Right lobe of liver (tissue), 6 donors: ENCODE measurements around the gene CEACAM6. TPM values are rescaled to one million over a fixed set of nuclear protein-coding genes. Genes with fewer than 3 reads are reported as not detected.

ENCODE experiments used
- ATAC-seq, 4 donors: fragments of 200-7000 bp; cut with Tn5 transposase; one replicate each; pipeline ENCODE4 v1.9.1; 2020; ENCODE audit warnings: mild to moderate bottlenecking in 4 of 4, moderate library complexity in 4 of 4
- DNase-seq, 3 donors: peaks; one replicate each; pipeline ENCODE4 v3.0.0-alpha.2; 2020
- H3K27ac ChIP-seq, 3 donors: fragments of 200-600 bp; one replicate each; pipeline ENCODE4 v1.8.0; 2022
- H3K27me3 ChIP-seq, 2 donors: fragments of 200-600 bp; one replicate each; pipeline ENCODE4 v1.8.0; 2022
- H3K36me3 ChIP-seq, 4 donors: fragments of 200-600 bp; sonication (generic) in 1 of 4; one replicate each; pipeline versions ENCODE4 v1.5.1 to v1.8.0; 2017 to 2022; ENCODE audit warnings: control low read depth in 1 of 4
- H3K4me1 ChIP-seq, 4 donors: fragments of 200-600 bp; sonication (generic) in 1 of 4; one replicate each; pipeline versions ENCODE4 v1.5.1 to v1.8.0; 2017 to 2022; ENCODE audit warnings: control low read depth in 1 of 4
- H3K4me3 ChIP-seq, 3 donors: fragments of 200-600 bp; one replicate each; pipeline ENCODE4 v1.8.0; 2022
- H3K9me3 ChIP-seq, 4 donors: fragments of 200-600 bp; sonication (generic) in 1 of 4; one replicate each; pipeline versions ENCODE4 v1.5.1 to v1.8.0; 2017 to 2022; ENCODE audit warnings: control low read depth in 1 of 4
- POLR2A ChIP-seq: fragments of 450-650 bp; IDR thresholded peaks from one replicate; pipeline ENCODE4 v1.6.1; 2017; ENCODE audit warnings: antibody characterized with exemption, mild to moderate bottlenecking
- WGBS: methylation state at CpG from one replicate; pipeline ENCODE4 v1.1.6; 2018; ENCODE audit warnings: low coverage, low lambda C conversion rate; ENCODE audit not compliant: insufficient coverage; ENCODE audit errors: missing lambda C conversion rate; 5-methylcytosine and 5-hydroxymethylcytosine counted together
- intact Hi-C, 2 donors: fragments of 100-400 bp; cut with DNase I; formaldehyde crosslinking; loops; one replicate each; pipeline versions ENCODE4 v1.11.2 to v1.14.1; 2022
- total RNA-seq, 6 experiments: library from RNA; depleted of rRNA in 2 of 6; stranded (reverse); fragments of >200 nt in 2 of 6; fragmentation: NEBNext Ultra II Directional in 3 of 6; extraction: Animal tissue kit (Norgen Biotek cat#: 25700) in 3 of 6; gene quantifications; one replicate each; pipeline versions ENCODE4 v1.1.0 to v1.2.4, GENCODE V29; 2016 to 2023
- TF ChIP-seq, protein P1 (sequence below), 4 donors: fragments of 200-600 bp in 3 of 4; fragments of 450-650 bp in 1 of 4; IDR thresholded peaks; one replicate each; pipeline versions ENCODE4 v1.5.1 to v1.8.0; 2016 to 2022; ENCODE audit warnings: antibody characterized with exemption in 4 of 4, mild to moderate bottlenecking in 2 of 4
- donor health status: DM: no; HTN: yes; CAD: no.
- donor health status: DM: no; HTN: no; CAD: no.
- donor health status: DM: no; HTN: no; CAD: no.
- donor health status: DM: no; HTN: yes; CAD: no.
- donor health status: DM: no; HTN: yes; CAD: no.

The CEACAM6 gene
- total RNA-seq, 6 experiments from 2014 or later = 0.18 to 0.44 (median 0.23) TPM; not detected in 2

DNA sequence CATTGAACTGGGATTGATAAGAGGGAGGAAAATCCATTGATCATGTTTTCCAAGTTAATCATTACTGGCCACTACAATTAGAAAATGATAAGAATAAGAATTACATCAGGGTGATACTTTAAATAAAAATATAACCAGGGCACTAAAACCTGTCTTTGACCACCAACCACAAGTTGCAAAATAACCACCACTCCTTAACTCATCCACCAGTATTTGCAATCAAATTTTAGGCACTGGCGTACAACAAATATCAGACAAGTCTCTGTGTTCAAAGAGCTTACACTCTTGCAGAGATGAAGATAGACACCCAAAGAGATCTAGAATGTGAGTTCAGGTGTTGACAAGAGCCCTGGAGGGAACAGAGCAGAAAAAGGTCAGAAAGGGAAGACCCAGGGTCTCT is 41.6 kb downstream of the CEACAM6 start:
- intact Hi-C loops = no loop called here
- no peaks in the 10 kb centered on the region for H3K4me1 ChIP-seq
- no peak overlapping the region for H3K27ac ChIP-seq
- ATAC-seq (no peak), DNase-seq (no peak)
- H3K27me3 ChIP-seq = no peaks in the 10 kb centered on the region
- TF ChIP-seq, protein P1, sequence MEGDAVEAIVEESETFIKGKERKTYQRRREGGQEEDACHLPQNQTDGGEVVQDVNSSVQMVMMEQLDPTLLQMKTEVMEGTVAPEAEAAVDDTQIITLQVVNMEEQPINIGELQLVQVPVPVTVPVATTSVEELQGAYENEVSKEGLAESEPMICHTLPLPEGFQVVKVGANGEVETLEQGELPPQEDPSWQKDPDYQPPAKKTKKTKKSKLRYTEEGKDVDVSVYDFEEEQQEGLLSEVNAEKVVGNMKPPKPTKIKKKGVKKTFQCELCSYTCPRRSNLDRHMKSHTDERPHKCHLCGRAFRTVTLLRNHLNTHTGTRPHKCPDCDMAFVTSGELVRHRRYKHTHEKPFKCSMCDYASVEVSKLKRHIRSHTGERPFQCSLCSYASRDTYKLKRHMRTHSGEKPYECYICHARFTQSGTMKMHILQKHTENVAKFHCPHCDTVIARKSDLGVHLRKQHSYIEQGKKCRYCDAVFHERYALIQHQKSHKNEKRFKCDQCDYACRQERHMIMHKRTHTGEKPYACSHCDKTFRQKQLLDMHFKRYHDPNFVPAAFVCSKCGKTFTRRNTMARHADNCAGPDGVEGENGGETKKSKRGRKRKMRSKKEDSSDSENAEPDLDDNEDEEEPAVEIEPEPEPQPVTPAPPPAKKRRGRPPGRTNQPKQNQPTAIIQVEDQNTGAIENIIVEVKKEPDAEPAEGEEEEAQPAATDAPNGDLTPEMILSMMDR (IDR thresholded peaks at IDR 0.05) = no peak
- TF ChIP-seq POLR2A = no peak
- no peaks in the 10 kb centered on the region for H3K36me3 ChIP-seq
- WGBS = 42% methylated on average over 1 of the region's 1 CpG
- H3K9me3 ChIP-seq = no peaks in the 10 kb centered on the region
- no peak overlapping the region for H3K4me3 ChIP-seq

DNA sequence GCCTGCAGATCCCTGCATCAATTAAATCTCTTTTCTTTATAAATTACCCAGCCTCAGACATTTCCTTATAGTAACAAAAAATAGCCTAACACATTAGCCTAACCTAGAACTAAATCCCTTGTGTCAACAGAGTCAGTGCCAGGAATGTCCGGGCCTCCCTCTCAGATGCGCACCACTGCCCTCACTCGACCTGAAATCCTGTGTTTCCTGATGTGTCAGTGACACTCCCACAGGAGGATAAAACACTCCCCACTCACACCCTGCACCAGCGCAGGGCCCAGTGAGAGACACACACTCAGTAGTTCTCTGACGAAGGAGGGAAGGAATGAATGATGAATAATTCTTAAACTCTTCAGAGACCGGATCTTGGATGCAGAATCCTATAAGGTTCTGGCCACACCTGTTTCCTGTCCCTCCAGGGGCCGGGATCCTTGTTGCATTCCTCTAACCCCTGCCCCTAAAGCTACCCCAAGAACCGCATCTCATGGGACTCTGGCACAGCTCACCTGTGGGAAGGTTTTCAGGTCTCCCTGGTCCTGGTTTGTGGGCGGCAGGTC is 44.2 kb downstream of the CEACAM6 start:
- Histone ChIP-seq H3K27ac (no peak overlapping the region), H3K36me3 (no peaks in the 10 kb centered on the region), H3K4me1 (no peaks in the 10 kb centered on the region), H3K27me3 (no peaks in the 10 kb centered on the region), H3K9me3 (no peaks in the 10 kb centered on the region), H3K4me3 (no peak overlapping the region)
- 52% methylated on average over 9 of the region's 9 CpGs for WGBS
- intact Hi-C loops = no loop called here
- TF ChIP-seq, protein P1 (IDR thresholded peaks at IDR 0.05) = no peak
- ATAC-seq = no peak
- peak in 1 of 3 donors; percentile 42 for DNase-seq

DNA sequence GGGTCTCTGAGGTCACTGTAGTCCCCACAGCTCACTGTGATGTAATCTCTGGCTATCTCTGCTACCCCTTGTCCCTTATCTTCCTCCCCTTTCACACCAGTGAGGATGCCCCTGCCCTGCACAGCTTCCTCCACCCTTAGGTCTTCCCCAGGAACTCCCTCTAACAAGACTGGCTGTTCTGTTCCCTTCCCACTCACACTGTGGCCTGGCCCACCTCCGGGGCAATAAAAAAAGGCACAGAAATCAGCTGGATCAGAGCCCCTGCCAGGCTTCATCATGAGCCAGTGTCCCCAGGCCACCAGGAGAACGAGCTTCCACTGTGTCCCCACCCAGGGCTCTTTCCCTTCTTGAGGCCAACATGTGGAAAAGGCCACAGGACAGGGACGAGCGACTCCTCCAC is 45.7 kb downstream of the CEACAM6 start:
- Histone ChIP-seq H3K4me3 (no peak overlapping the region), H3K27me3 (no peaks in the 10 kb centered on the region), H3K27ac (no peak overlapping the region), H3K4me1 (no peaks in the 10 kb centered on the region), H3K36me3 (no peaks in the 10 kb centered on the region), H3K9me3 (no peaks in the 10 kb centered on the region)
- TF ChIP-seq POLR2A = no peak
- TF ChIP-seq, protein P1 (IDR thresholded peaks at IDR 0.05) = no peak
- WGBS = 46% methylated on average over 3 of the region's 4 CpGs
- DNase-seq (peak in 1 of 3 donors; percentile 46), ATAC-seq (no peak)
- intact Hi-C loops = no loop called here

DNA sequence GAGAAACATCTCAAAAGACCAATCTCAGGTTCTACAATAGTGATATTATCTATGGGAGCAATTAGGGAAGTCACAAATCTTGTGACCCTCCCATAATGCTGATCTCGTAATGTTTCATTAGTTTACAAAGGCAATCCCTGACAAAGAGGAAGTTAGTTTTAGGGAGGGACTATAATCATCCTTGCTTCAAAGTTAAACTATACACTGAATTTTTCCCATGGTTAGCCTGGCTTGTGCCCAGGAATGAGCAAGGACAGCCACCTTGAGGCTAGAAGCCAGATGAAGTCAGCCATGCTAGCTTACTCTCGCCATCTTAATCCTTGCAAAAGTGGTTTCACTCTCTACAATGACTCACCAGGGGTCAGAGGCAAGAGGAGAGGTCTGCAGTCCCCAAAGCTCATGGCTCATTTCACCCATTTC is 46.5 kb downstream of the CEACAM6 start:
- peak in 1 of 3 donors; percentile 29 for DNase-seq

More for the DNA sequence above, 46.5 kb downstream of the CEACAM6 start:
- H3K36me3 ChIP-seq = no peaks in the 10 kb centered on the region
- H3K27me3 ChIP-seq = no peaks in the 10 kb centered on the region
- peak overlapping the region in 1 of 3 donors; percentile 18 for H3K27ac ChIP-seq
- H3K4me1 ChIP-seq = no peaks in the 10 kb centered on the region
- WGBS = 21% methylated on average over 2 of the region's 2 CpGs
- TF ChIP-seq POLR2A = no peak
- TF ChIP-seq, protein P1 (IDR thresholded peaks at IDR 0.05) = no peak
- intact Hi-C loops = no loop called here
- ATAC-seq = peak in 3 of 4 donors; percentile 33 to 61 (median 50)
- no peak overlapping the region for H3K4me3 ChIP-seq
- H3K9me3 ChIP-seq = no peaks in the 10 kb centered on the region
